Activated T-cell treated with anti-CD3 and anti-CD28 coated beads, Interleukin-2, amount 50 U/mL, for 1 hour (primary cell): ENCODE results near the gene MADCAM1.
A peak's percentile ranks its signal among the peaks of the same experiment; 100 is the strongest.
"Not testable (repeated sequence)": the region's sequence is repeated elsewhere in the genome, so short reads cannot be mapped to it uniquely, and the experiment has no call there.

Source experiments
- DNase-seq: peaks from one replicate; pipeline ENCODE4 v3.0.0-alpha.2; 2020

The MADCAM1 gene

GRCh38 chr19:496112-496665 is at the start of gene MADCAM1:
Gene MADCAM1, plus strand, starts transcription at chr19:496486. Its CDS starts 14 bp downstream, at chr19:496500.
- no peak for DNase-seq

GRCh38 chr19:447064-447426 is 49.2 kb upstream of the MADCAM1 start:
- no peak for DNase-seq

GRCh38 chr19:447816-448560 is 48.3 kb upstream of the MADCAM1 start:
- DNase-seq, result no peak

GRCh38 chr19:449916-450315 is 46.4 kb upstream of the MADCAM1 start:
- no peak for DNase-seq

- not testable (repeated sequence) for DNase-seq
These were observed 45.3 kb upstream of the MADCAM1 start for GRCh38 chr19:450912-451481.

- DNase-seq, result no peak
These were observed 43.5 kb upstream of the MADCAM1 start for GRCh38 chr19:452829-453228.

- DNase-seq, result no peak
These were observed 42.7 kb upstream of the MADCAM1 start for GRCh38 chr19:453606-454005.

- no peak for DNase-seq
These were observed 41.1 kb upstream of the MADCAM1 start for GRCh38 chr19:455031-455705.

GRCh38 chr19:455851-456546 is 40.3 kb upstream of the MADCAM1 start:
- no peak for DNase-seq

- no peak for DNase-seq
These were observed 39.7 kb upstream of the MADCAM1 start for GRCh38 chr19:456547-457110.

GRCh38 chr19:457636-458035 is 38.6 kb upstream of the MADCAM1 start:
- no peak for DNase-seq

GRCh38 chr19:458091-459042 is 37.9 kb upstream of the MADCAM1 start:
- DNase-seq, result no peak

GRCh38 chr19:459724-460511 is 36.4 kb upstream of the MADCAM1 start:
- DNase-seq, result peak; percentile 48

- peak; percentile 31 for DNase-seq
These were observed 35.2 kb upstream of the MADCAM1 start, which contains the start of gene SHC2 for GRCh38 chr19:460877-461720. Gene SHC2, minus strand, starts transcription at chr19:461033. Its CDS starts 37 bp downstream, at chr19:460996.

GRCh38 chr19:461721-462551 is 34.4 kb upstream of the MADCAM1 start:
- DNase-seq, result peak; percentile 29

- DNase-seq, result no peak
These were observed 32.6 kb upstream of the MADCAM1 start for GRCh38 chr19:463483-464207.

- DNase-seq, result no peak
These were observed 32.1 kb upstream of the MADCAM1 start for GRCh38 chr19:464208-464545.
